ENCODE measurements around the gene ZNF180. TPM values are rescaled to one million over a fixed set of nuclear protein-coding genes. Genes with fewer than 3 reads are reported as not detected.

Gene ZNF180
- total RNA-seq, 4 donors from 2014 or later: 7.8 to 13.5 (median 8.5) TPM

GRCh38 chr19:44496711-44497110 is 3.6 kb downstream of the ZNF180 start:
- TF ChIP-seq CTCF (IDR thresholded peaks at IDR 0.05; ENCODE audit: low read depth): no peak

- TF ChIP-seq CTCF (IDR thresholded peaks at IDR 0.05; ENCODE audit: low read depth): no peak
These were observed 23.5 kb downstream of the ZNF180 start for GRCh38 chr19:44476559-44477408.

- no peak for TF ChIP-seq CTCF (IDR thresholded peaks at IDR 0.05; ENCODE audit: low read depth)
These were observed 45.2 kb downstream of the ZNF180 start for GRCh38 chr19:44455100-44455499.

GRCh38 chr19:44452367-44452766 is 48.0 kb downstream of the ZNF180 start:
- no peak for TF ChIP-seq CTCF (IDR thresholded peaks at IDR 0.05; ENCODE audit: low read depth)

GRCh38 chr19:44451687-44452086 is 48.6 kb downstream of the ZNF180 start:
- TF ChIP-seq CTCF (IDR thresholded peaks at IDR 0.05; ENCODE audit: low read depth): no peak

- TF ChIP-seq CTCF (IDR thresholded peaks at IDR 0.05; ENCODE audit: low read depth): no peak
These were observed 52.2 kb downstream of the ZNF180 start, which contains the start of gene ZNF229 for GRCh38 chr19:44447916-44448674. ZNF229 (minus strand) TSS chr19:44448472; CDS start chr19:44442847, 5,625 bp downstream.

GRCh38 chr19:44438441-44438840 is 61.9 kb downstream of the ZNF180 start:
- TF ChIP-seq CTCF (IDR thresholded peaks at IDR 0.05; ENCODE audit: low read depth): no peak

Data from subcutaneous adipose tissue (tissue), 4 donors.